Calu3 (cell line): Measurements from ENCODE around the gene PDE7B. TPM values are rescaled to one million over a fixed set of nuclear protein-coding genes. Genes with fewer than 3 reads are reported as not detected.

ENCODE experiments used
- BruUV-seq: library from RNA; stranded (reverse); fragments of 400-500 nt; replicated peaks from 2 replicates; lab custom pipeline; 2021; lab: Mats Ljungman, UMichigan
- CTCF ChIA-PET: fragments of 300-600 bp; sonication (Branson Sonifier 250); formaldehyde crosslinking; loops from one replicate; lab custom pipeline; 2022; ENCODE audit warnings: antibody characterized with exemption; lab: Charles Lee
- DNase-seq: peaks from one replicate; pipeline ENCODE4 v3.0.0; 2022
- H3K27ac Mint-ChIP-seq: one replicate; pipeline ENCODE4 v1.8.0; 2022; ENCODE audit warnings: mixed read lengths; ENCODE audit not compliant: unreplicated experiment
- H3K27me3 Mint-ChIP-seq: one replicate; pipeline ENCODE4 v1.8.0; 2022; ENCODE audit warnings: mixed read lengths; ENCODE audit not compliant: unreplicated experiment
- H3K36me3 Mint-ChIP-seq: one replicate; pipeline ENCODE4 v1.8.0; 2022; ENCODE audit warnings: mild to moderate bottlenecking, moderate library complexity, mixed read lengths; ENCODE audit not compliant: insufficient read depth, unreplicated experiment
- H3K4me1 Mint-ChIP-seq: one replicate; pipeline ENCODE4 v1.8.0; 2022; ENCODE audit warnings: mild to moderate bottlenecking, low read depth, mixed read lengths; ENCODE audit not compliant: unreplicated experiment
- H3K4me3 Mint-ChIP-seq: one replicate; pipeline ENCODE4 v1.8.0; 2022; ENCODE audit warnings: mild to moderate bottlenecking, low read depth, moderate library complexity, mixed read lengths; ENCODE audit not compliant: unreplicated experiment
- H3K9me3 Mint-ChIP-seq: one replicate; pipeline ENCODE4 v1.8.0; 2022; ENCODE audit warnings: low read depth, mixed read lengths; ENCODE audit not compliant: unreplicated experiment
- CTCF ChIP-seq: fragments of 200-600 bp; IDR thresholded peaks from one replicate; pipeline ENCODE4 v1.8.0; 2022; ENCODE audit warnings: antibody characterized with exemption; ENCODE audit not compliant: unreplicated experiment
- intact Hi-C: fragments of 100-400 bp; cut with micrococcal nuclease; formaldehyde crosslinking; loops from one replicate; pipeline ENCODE4 v1.10.0; 2022; ENCODE audit not compliant: unreplicated experiment
- total RNA-seq: library from RNA; stranded (reverse); gene quantifications from 2 replicates; pipeline ENCODE4 v1.2.3, GENCODE V29; 2022

PDE7B gene
- total RNA-seq, 1 experiment from 2014 or later, result 0.09 TPM

DNA sequence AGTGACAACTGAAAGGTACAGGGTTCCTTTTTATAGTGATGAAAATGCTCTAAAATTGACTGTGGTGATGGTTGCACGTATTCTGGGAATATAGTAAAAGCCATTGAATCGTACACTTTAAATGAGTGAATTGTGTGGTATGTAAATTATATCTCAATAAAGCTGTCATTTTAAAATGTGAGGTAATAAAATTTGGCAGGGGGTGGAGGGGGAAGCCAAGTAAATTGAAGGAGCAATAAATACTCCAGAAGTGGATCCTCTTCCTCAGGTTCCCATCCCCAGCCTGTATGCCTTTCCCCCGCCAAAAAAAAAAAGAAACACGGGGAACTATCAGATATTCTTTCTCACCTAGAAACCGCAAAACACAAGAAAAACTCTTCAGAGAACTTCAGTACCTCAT, 237.2 kb downstream of the PDE7B start:
- no peak for DNase-seq
- H3K4me3 Mint-ChIP-seq, result no peak overlapping the region
- intact Hi-C loops, result no loop called here
- H3K36me3 Mint-ChIP-seq, result no peaks in the 10 kb centered on the region
- H3K27me3 Mint-ChIP-seq, result no peaks in the 10 kb centered on the region
- peaks cover 1% of the 10 kb centered on the region for H3K9me3 Mint-ChIP-seq
- no peak overlapping the region for H3K27ac Mint-ChIP-seq
- CTCF ChIA-PET, result no interaction called here
- no TSS peak for BruUV-seq
- H3K4me1 Mint-ChIP-seq, result peaks cover 4% of the 10 kb centered on the region
- TF ChIP-seq CTCF, result no peak

GRCh38 chr6:136089876-136090275, 238.4 kb downstream of the PDE7B start:
- no peaks in the 10 kb centered on the region for H3K4me1 Mint-ChIP-seq

DNA sequence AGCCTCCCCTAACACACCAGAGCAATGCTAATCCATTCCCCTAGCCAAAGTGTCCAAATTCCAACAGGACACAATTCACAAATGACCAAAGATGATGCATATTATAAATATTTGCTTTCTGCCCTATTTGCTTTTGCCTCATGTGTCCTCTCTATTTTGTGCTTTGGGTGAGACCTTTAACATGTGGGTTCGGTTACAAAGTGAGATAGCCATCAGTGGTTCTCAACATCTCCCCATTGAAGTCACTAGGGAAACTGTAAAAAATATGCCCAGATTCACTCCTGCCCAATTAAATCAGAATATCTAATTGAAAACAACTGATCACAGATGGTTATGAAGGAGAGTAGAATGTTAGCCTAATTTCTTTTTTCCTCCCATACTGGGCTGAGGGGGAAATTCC, 239.4 kb downstream of the PDE7B start:
- no peaks in the 10 kb centered on the region for H3K27me3 Mint-ChIP-seq
- H3K27ac Mint-ChIP-seq, result no peak overlapping the region
- CTCF ChIA-PET, result no interaction called here
- no peaks in the 10 kb centered on the region for H3K4me1 Mint-ChIP-seq
- DNase-seq, result no peak
- intact Hi-C loops, result no loop called here
- TF ChIP-seq CTCF, result no peak
- peaks cover 4% of the 10 kb centered on the region for H3K9me3 Mint-ChIP-seq
- no peaks in the 10 kb centered on the region for H3K36me3 Mint-ChIP-seq
- BruUV-seq, result no TSS peak
- no peak overlapping the region for H3K4me3 Mint-ChIP-seq

More at GRCh38 chr6:136089876-136090275, 238.4 kb downstream of the PDE7B start:
- no peak overlapping the region for H3K27ac Mint-ChIP-seq
- intact Hi-C loops, result no loop called here
- no peaks in the 10 kb centered on the region for H3K27me3 Mint-ChIP-seq
- no peak for TF ChIP-seq CTCF
- no peak overlapping the region for H3K4me3 Mint-ChIP-seq
- CTCF ChIA-PET, result no interaction called here
- BruUV-seq, result no TSS peak
- peaks cover 4% of the 10 kb centered on the region for H3K9me3 Mint-ChIP-seq
- DNase-seq, result no peak
- no peaks in the 10 kb centered on the region for H3K36me3 Mint-ChIP-seq

- no TSS peak for BruUV-seq
- no peaks in the 10 kb centered on the region for H3K36me3 Mint-ChIP-seq
- H3K27ac Mint-ChIP-seq, result no peak overlapping the region
- DNase-seq, result no peak
- intact Hi-C loops, result no loop called here
- CTCF ChIA-PET, result no interaction called here
- H3K9me3 Mint-ChIP-seq, result peaks cover 6% of the 10 kb centered on the region
- no peaks in the 10 kb centered on the region for H3K27me3 Mint-ChIP-seq
- H3K4me3 Mint-ChIP-seq, result no peak overlapping the region
- no peaks in the 10 kb centered on the region for H3K4me1 Mint-ChIP-seq
- no peak for TF ChIP-seq CTCF
Observed at GRCh38 chr6:136092897-136093296, 241.4 kb downstream of the PDE7B start.
